ENCODE results near the gene ADARB2.

- TF ChIP-seq CEBPB (IDR thresholded peaks at IDR 0.05) (no peak), TEAD4 (IDR thresholded peaks at IDR 0.05) (no peak), EGR1 (IDR thresholded peaks at IDR 0.05) (no peak), MAX (IDR thresholded peaks at IDR 0.05) (no peak), NFIC (IDR thresholded peaks at IDR 0.05) (no peak), EP300 (IDR thresholded peaks at IDR 0.05; ENCODE audit: borderline replicate concordance) (no peak), CREB1 (IDR thresholded peaks at IDR 0.05; ENCODE audit: low read depth) (no peak)
Measured at GRCh38 chr10:1230592-1231275, 506.6 kb downstream of the ADARB2 start.

All from Ishikawa (cell line).